Keratinocyte (primary cell): ENCODE measurements around the gene BTLA. TPM values are rescaled to one million over a fixed set of nuclear protein-coding genes. Genes with fewer than 3 reads are reported as not detected.
A peak's percentile ranks its signal among the peaks of the same experiment; 100 is the strongest.

ENCODE experiments used
- DNase-seq: peaks from one replicate; pipeline ENCODE4 v3.0.0-alpha.2; 2011; ENCODE audit warnings: low read depth, missing footprints, low spot score
- FAIRE-seq: peaks from 2 replicates; lab custom pipeline; 2011; peaks lifted over from hg19 to GRCh38; lab: Jason Lieb, UNC
- H2AFZ ChIP-seq: 2 replicates; pipeline ENCODE4 v1.6.0; 2012; ENCODE audit warnings: low read length, control low read depth, inconsistent platforms; ENCODE audit not compliant: control insufficient read depth
- H3K27ac ChIP-seq: 2 replicates; pipeline ENCODE4 v1.5.1; 2011; ENCODE audit warnings: low read length; ENCODE audit not compliant: control insufficient read depth, insufficient read depth
- H3K27me3 ChIP-seq: 3 replicates; pipeline ENCODE4 v1.6.0; 2011; ENCODE audit warnings: low read length; ENCODE audit not compliant: control insufficient read depth, insufficient read depth; ENCODE audit errors: extremely low read depth
- H3K36me3 ChIP-seq, 2 experiments: 2 replicates in 1 of 2; 3 replicates in 1 of 2; pipeline ENCODE4 v1.5.1; 2011; ENCODE audit warnings: low read length in 2 of 2, mild to moderate bottlenecking in 1 of 2; ENCODE audit not compliant: control insufficient read depth in 2 of 2, insufficient read depth in 2 of 2; ENCODE audit errors: extremely low read depth in 1 of 2
- H3K4me1 ChIP-seq: 3 replicates; pipeline ENCODE4 v1.5.1; 2011; ENCODE audit warnings: low read length; ENCODE audit not compliant: control insufficient read depth, insufficient read depth; ENCODE audit errors: extremely low read depth
- H3K4me2 ChIP-seq: 3 replicates; pipeline ENCODE4 v1.6.0; 2011; ENCODE audit warnings: low read depth, low read length; ENCODE audit not compliant: control insufficient read depth, insufficient read depth; ENCODE audit errors: extremely low read depth
- H3K4me3 ChIP-seq, 3 experiments: fragments of 200-600 bp in 1 of 3; sonication (generic) in 1 of 3; 2 replicates in 2 of 3; 3 replicates in 1 of 3; pipeline ENCODE4 v1.5.1; 2011 to 2016; ENCODE audit warnings: low read length in 3 of 3, mild to moderate bottlenecking in 3 of 3, control low read depth in 2 of 3, inconsistent platforms in 1 of 3, low read depth in 1 of 3, mixed read lengths in 1 of 3, mixed run types in 1 of 3, moderate library complexity in 1 of 3; ENCODE audit not compliant: control insufficient read depth in 2 of 3, insufficient read depth in 2 of 3; ENCODE audit errors: extremely low read depth in 1 of 3
- H3K79me2 ChIP-seq: 2 replicates; pipeline ENCODE4 v1.6.0; 2012; ENCODE audit warnings: low read length; ENCODE audit not compliant: control insufficient read depth, insufficient read depth
- H3K9ac ChIP-seq: 3 replicates; pipeline ENCODE4 v1.6.0; 2011; ENCODE audit warnings: low read length; ENCODE audit not compliant: control insufficient read depth, insufficient read depth; ENCODE audit errors: extremely low read depth
- H3K9me1 ChIP-seq: 3 replicates; pipeline ENCODE4 v1.6.0; 2011; ENCODE audit warnings: low read length; ENCODE audit not compliant: control insufficient read depth, insufficient read depth; ENCODE audit errors: extremely low read depth
- H3K9me3 ChIP-seq: 2 replicates; pipeline ENCODE4 v1.5.1; 2012; ENCODE audit warnings: low read depth, low read length; ENCODE audit not compliant: control insufficient read depth
- H4K20me1 ChIP-seq: 3 replicates; pipeline ENCODE4 v1.6.0; 2011; ENCODE audit warnings: low read length; ENCODE audit not compliant: control insufficient read depth, insufficient read depth; ENCODE audit errors: extremely low read depth
- CTCF ChIP-seq, 3 experiments: IDR thresholded peaks in 1 of 3; conservative IDR thresholded peaks in 1 of 3; optimal IDR thresholded peaks in 1 of 3; 2 replicates in 2 of 3; 3 replicates in 1 of 3; pipeline versions ENCODE3 to v1.5.1; 2011; ENCODE audit warnings: low read length in 3 of 3, mild to moderate bottlenecking in 3 of 3, moderate library complexity in 2 of 3, control low read depth in 1 of 3, inconsistent platforms in 1 of 3; ENCODE audit not compliant: insufficient read depth in 2 of 3; ENCODE audit errors: extremely low read depth in 1 of 3
- EZH2 ChIP-seq: IDR thresholded peaks from one replicate; pipeline ENCODE4 v1.6.1; 2012; ENCODE audit warnings: inconsistent platforms, mild to moderate bottlenecking, low read length, moderate library complexity
- dilution Hi-C: fragments of 300-500 bp; cut with MboI; formaldehyde crosslinking; loops from one replicate; pipeline ENCODE4 v1.7.0; 2020; ENCODE audit warnings: low sequenced_read_pairs; ENCODE audit not compliant: extremely low pct_ligation_motif_present
- polyA plus RNA-seq, 5 experiments: library from polyadenylated mRNA; depleted of rRNA in 3 of 5; stranded (reverse) in 3 of 5; stranded (forward) in 1 of 5; unstranded in 1 of 5; fragments of >200 nt; gene quantifications; 1 replicate in 1 of 5; 2 replicates in 3 of 5; 3 replicates in 1 of 5; pipeline versions ENCODE4 v1.2.1 to v1.2.3, GENCODE V29; 2011 to 2012; ENCODE audit warnings: missing spikeins in 2 of 5, low read depth in 1 of 5, low replicate concordance in 1 of 5

Gene BTLA
- polyA plus RNA-seq, 1 donor (not counting 4 experiments of a cell fraction or from before 2014, with no cell fraction given): 0.08 TPM

DNA sequence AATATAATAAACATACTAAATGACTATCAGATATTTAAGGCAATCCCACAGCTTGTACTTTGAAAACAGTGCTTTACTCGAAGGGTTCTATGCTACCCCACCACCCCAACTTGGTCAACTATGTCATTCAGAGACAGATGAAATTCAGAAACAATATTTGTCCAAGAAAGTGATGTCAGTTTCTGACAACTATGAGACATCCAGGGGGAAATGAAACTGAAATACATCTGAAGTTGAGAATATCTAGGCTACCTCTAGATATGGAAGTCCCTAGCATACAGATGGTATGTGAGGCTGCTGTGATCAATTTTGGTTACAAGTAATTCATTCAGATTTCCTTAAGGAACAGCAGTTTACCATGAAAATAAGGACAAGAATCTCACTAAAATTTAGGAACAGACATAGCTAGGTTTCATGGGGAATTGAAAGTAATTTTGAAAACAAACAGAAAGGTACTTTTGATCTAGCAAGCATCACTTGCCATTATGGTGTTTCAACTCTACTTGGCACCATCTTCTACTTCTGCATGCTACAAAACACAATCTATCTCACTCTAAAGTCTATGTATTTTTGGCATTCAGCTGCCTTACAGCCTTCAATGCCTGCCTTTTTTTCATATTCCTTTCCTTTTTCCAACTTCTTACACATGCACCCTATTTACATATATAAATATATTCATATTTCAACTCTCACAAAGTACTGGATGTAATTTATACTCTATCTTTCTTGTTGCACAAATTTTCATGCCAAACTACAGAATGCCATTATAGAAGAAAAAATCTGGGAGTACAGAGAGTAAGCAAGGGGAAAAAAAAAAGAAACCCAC, 40.8 kb upstream of the BTLA start:
- H3K9me3 ChIP-seq: no peaks in the 10 kb centered on the region
- H3K27ac ChIP-seq: no peak overlapping the region
- H3K36me3 ChIP-seq: peaks cover 0 to 4% of the 10 kb centered on the region in 2 experiments
- H3K9ac ChIP-seq: no peak overlapping the region
- H4K20me1 ChIP-seq: no peaks in the 10 kb centered on the region
- no peak overlapping the region for H3K4me2 ChIP-seq
- dilution Hi-C loops: no loop called here
- DNase-seq (no peak), FAIRE-seq (no peak)
- no peak overlapping the region for H3K4me3 ChIP-seq
- no peaks in the 10 kb centered on the region for H3K9me1 ChIP-seq
- no peak overlapping the region for H2AFZ ChIP-seq
- H3K4me1 ChIP-seq: no peaks in the 10 kb centered on the region
- H3K27me3 ChIP-seq: no peaks in the 10 kb centered on the region
- no peaks in the 10 kb centered on the region for H3K79me2 ChIP-seq
- TF ChIP-seq EZH2 (no peak), CTCF (optimal IDR thresholded peaks at IDR 0.05 in 1 of 3, IDR thresholded peaks at IDR 0.05 in 1 of 3, conservative IDR thresholded peaks at IDR 0.05 in 1 of 3; ENCODE audit: extremely low read depth in 1 of 3, insufficient read depth in 2 of 3, low read length in 3 of 3) (no peak)

GRCh38 chr3:112531358-112531781, 32.1 kb upstream of the BTLA start:
- dilution Hi-C loops: no loop called here
- Histone ChIP-seq H3K9ac (no peak overlapping the region), H2AFZ (no peak overlapping the region), H3K9me1 (no peaks in the 10 kb centered on the region), H3K4me3 (no peak overlapping the region), H3K4me1 (no peaks in the 10 kb centered on the region), H3K27me3 (no peaks in the 10 kb centered on the region), H3K27ac (no peak overlapping the region), H3K36me3 (peaks cover 5 to 8% of the 10 kb centered on the region in 2 experiments), H3K9me3 (no peaks in the 10 kb centered on the region), H3K79me2 (no peaks in the 10 kb centered on the region), H4K20me1 (no peaks in the 10 kb centered on the region), H3K4me2 (no peak overlapping the region)
- DNase-seq: no peak
- no peak for TF ChIP-seq EZH2
- peak in 2 of 3 experiments; percentile 4 to 30 for TF ChIP-seq CTCF (optimal IDR thresholded peaks at IDR 0.05 in 1 of 3, IDR thresholded peaks at IDR 0.05 in 1 of 3, conservative IDR thresholded peaks at IDR 0.05 in 1 of 3; ENCODE audit: extremely low read depth in 1 of 3, insufficient read depth in 2 of 3, low read length in 3 of 3)
- FAIRE-seq: no peak
